GM23338 (cell line): Measurements from ENCODE around the gene CELSR3. TPM values are rescaled to one million over a fixed set of nuclear protein-coding genes. Genes with fewer than 3 reads are reported as not detected.

Experiments
- CTCF ChIP-seq, 2 experiments: fragments of 200-600 bp in 1 of 2; sonication (generic) in 1 of 2; conservative IDR thresholded peaks; 2 replicates each; pipeline versions ENCODE4 v1.5.1 to v1.6.1; 2016 to 2017; ENCODE audit warnings: antibody characterized with exemption in 2 of 2, low read depth in 2 of 2, mild to moderate bottlenecking in 2 of 2, moderate library complexity in 1 of 2
- ETS1 ChIP-seq: IDR thresholded peaks from 2 replicates; pipeline ENCODE4 v1.6.1; 2016; ENCODE audit warnings: antibody characterized with exemption
- EZH2 ChIP-seq: fragments of 200-600 bp; sonication (generic); IDR thresholded peaks from one replicate; pipeline ENCODE4 v1.8.0; 2017; ENCODE audit warnings: antibody characterized with exemption, mild to moderate bottlenecking, low read depth; ENCODE audit not compliant: unreplicated experiment
- EZH2phosphoT487 ChIP-seq: fragments of 200-600 bp; sonication (generic); IDR thresholded peaks from one replicate; pipeline ENCODE4 v1.8.1; 2018; ENCODE audit warnings: antibody characterized with exemption; ENCODE audit not compliant: unreplicated experiment
- JUNB ChIP-seq: IDR thresholded peaks from one replicate; pipeline ENCODE4 v1.6.1; 2016; ENCODE audit warnings: antibody characterized with exemption; ENCODE audit not compliant: unreplicated experiment
- STAT1 ChIP-seq: IDR thresholded peaks from one replicate; pipeline ENCODE4 v1.6.1; 2016; ENCODE audit warnings: antibody characterized with exemption; ENCODE audit not compliant: unreplicated experiment
- ZNF114 ChIP-seq: fragments of 250-450 bp; sonication (Bioruptor Pico); IDR thresholded peaks from 2 replicates; pipeline ENCODE4 v1.5.0; 2020; ENCODE audit warnings: mild to moderate bottlenecking, moderate library complexity
- ZNF331 ChIP-seq: fragments of 250-450 bp; sonication (Bioruptor Pico); IDR thresholded peaks from 2 replicates; pipeline ENCODE4 v1.5.0; 2020; ENCODE audit warnings: low read depth, mild to moderate bottlenecking, moderate library complexity
- ZNF462 ChIP-seq: fragments of 250-450 bp; sonication (Bioruptor Pico); IDR thresholded peaks from 2 replicates; pipeline ENCODE4 v1.5.0; 2020; ENCODE audit warnings: mild to moderate bottlenecking, moderate library complexity
- polyA plus RNA-seq: library from polyadenylated mRNA; unstranded; fragments of >200 nt; fragmentation: Nextera tagmentation; extraction: Ambion mirVana; gene quantifications from 2 replicates; pipeline ENCODE4 v1.2.1, GENCODE V29; 2016
- total RNA-seq: library from RNA; depleted of rRNA; stranded (reverse); fragments of >200 nt; shearing (Covaris generic); gene quantifications from 2 replicates; pipeline ENCODE4 v1.2.3, GENCODE V29; 2014

The CELSR3 gene
- total and polyA plus RNA-seq, 2 experiments from 2014 or later = 7.5 to 33.3 TPM

- no peak for TF ChIP-seq ZNF462 (CRISPR knock-in tag)
- TF ChIP-seq JUNB = no peak
- TF ChIP-seq STAT1 = no peak
- no peak for TF ChIP-seq ETS1
- TF ChIP-seq ZNF331 (CRISPR knock-in tag) = no peak
- TF ChIP-seq EZH2 = no peak
- TF ChIP-seq EZH2phosphoT487 = no peak
- TF ChIP-seq CTCF (conservative IDR thresholded peaks at IDR 0.05; ENCODE audit: low read depth in 2 of 2) = no peak
- TF ChIP-seq ZNF114 (CRISPR knock-in tag) = no peak
These were observed 14.4 kb downstream of the CELSR3 start (continued) for GRCh38 chr3:48648188-48648850.
